Osteocyte (in vitro differentiated cells): ENCODE measurements around the gene POLR3GL. TPM values are rescaled to one million over a fixed set of nuclear protein-coding genes. Genes with fewer than 3 reads are reported as not detected.

Experiments
- DNase-seq: peaks from one replicate; pipeline ENCODE4 v3.0.0; 2021; ENCODE audit warnings: mixed read lengths; ENCODE audit not compliant: unreplicated experiment; ENCODE audit errors: extremely low spot score
- H3K27ac Mint-ChIP-seq: one replicate; pipeline ENCODE4 v1.8.0; 2021; ENCODE audit warnings: mild to moderate bottlenecking, mixed read lengths; ENCODE audit not compliant: unreplicated experiment
- H3K27me3 Mint-ChIP-seq: one replicate; pipeline ENCODE4 v1.8.0; 2021; ENCODE audit warnings: mixed read lengths; ENCODE audit not compliant: unreplicated experiment
- H3K36me3 Mint-ChIP-seq: one replicate; pipeline ENCODE4 v1.8.0; 2021; ENCODE audit warnings: mixed read lengths; ENCODE audit not compliant: unreplicated experiment
- H3K4me1 Mint-ChIP-seq: one replicate; pipeline ENCODE4 v1.8.0; 2021; ENCODE audit warnings: mixed read lengths; ENCODE audit not compliant: unreplicated experiment
- H3K4me3 Mint-ChIP-seq: one replicate; pipeline ENCODE4 v1.8.0; 2021; ENCODE audit warnings: mild to moderate bottlenecking, moderate library complexity, mixed read lengths; ENCODE audit not compliant: unreplicated experiment
- H3K9me3 Mint-ChIP-seq: one replicate; pipeline ENCODE4 v1.8.0; 2021; ENCODE audit warnings: mixed read lengths; ENCODE audit not compliant: unreplicated experiment
- CTCF ChIP-seq: fragments of 200-600 bp; sonication (generic); IDR thresholded peaks from 2 replicates; pipeline ENCODE4 v1.5.0; 2021; ENCODE audit warnings: antibody characterized with exemption, mild to moderate bottlenecking, moderate library complexity
- total RNA-seq: library from RNA; stranded (reverse); gene quantifications from 2 replicates; pipeline ENCODE4 v1.2.1, GENCODE V29; 2021

POLR3GL gene
- total RNA-seq, 1 donor from 2014 or later = 22.4 TPM

- Mint-ChIP-seq H3K27me3 (no peaks in the 10 kb centered on the region), H3K36me3 (no peaks in the 10 kb centered on the region), H3K9me3 (no peaks in the 10 kb centered on the region), H3K4me1 (peaks cover 69% of the 10 kb centered on the region), H3K27ac (peak overlapping the region; percentile 94), H3K4me3 (peak overlapping the region; percentile 85)
- no peak for TF ChIP-seq CTCF
- no peak for DNase-seq
These were observed 4.5 kb upstream of the POLR3GL start for GRCh38 chr1:145959957-145960467.

- Mint-ChIP-seq H3K27me3 (no peaks in the 10 kb centered on the region), H3K36me3 (no peaks in the 10 kb centered on the region), H3K4me1 (peaks cover 67% of the 10 kb centered on the region), H3K4me3 (peak overlapping the region; percentile 85), H3K9me3 (no peaks in the 10 kb centered on the region), H3K27ac (peak overlapping the region; percentile 94)
- peak; percentile 89 for DNase-seq
- peak; percentile 20 for TF ChIP-seq CTCF
These were observed 3.9 kb upstream of the POLR3GL start for GRCh38 chr1:145960468-145961108.

- peaks cover 62% of the 10 kb centered on the region for H3K4me1 Mint-ChIP-seq
- H3K36me3 Mint-ChIP-seq = no peaks in the 10 kb centered on the region
- H3K9me3 Mint-ChIP-seq = no peaks in the 10 kb centered on the region
- DNase-seq = no peak
- H3K27me3 Mint-ChIP-seq = no peaks in the 10 kb centered on the region
- TF ChIP-seq CTCF = no peak
- H3K4me3 Mint-ChIP-seq = peak overlapping the region; percentile 85
- H3K27ac Mint-ChIP-seq = peak overlapping the region; percentile 94
These were observed 3.4 kb upstream of the POLR3GL start for GRCh38 chr1:145961109-145961424.

- DNase-seq = no peak
- Mint-ChIP-seq H3K9me3 (no peaks in the 10 kb centered on the region), H3K4me1 (peaks cover 58% of the 10 kb centered on the region), H3K27me3 (no peaks in the 10 kb centered on the region), H3K27ac (peak overlapping the region; percentile 28), H3K36me3 (no peaks in the 10 kb centered on the region), H3K4me3 (peak overlapping the region; percentile 85)
- no peak for TF ChIP-seq CTCF
These were observed 2.9 kb upstream of the POLR3GL start for GRCh38 chr1:145961425-145962156.
